ENCODE measurements around the gene OTOG.

OTOG gene

GRCh38 chr11:17527628-17527995 lies 19.4 kb upstream of the OTOG start:
- Histone ChIP-seq H4K20me1 (ENCODE audit: control insufficient read depth, insufficient read depth, low read depth, low read length) (no peaks in the 10 kb centered on the region), H3K9me2 (replicated peaks; ENCODE audit: control insufficient read depth, low read length) (no peaks in the 10 kb centered on the region), H3K36me3 (ENCODE audit: control insufficient read depth, low read length) (no peaks in the 10 kb centered on the region), H3K4me3 (ENCODE audit: low read length) (no peak overlapping the region), H3K4me2 (ENCODE audit: low read length) (no peak overlapping the region), H3F3A (ENCODE audit: control insufficient read depth, insufficient read depth) (no peaks in the 10 kb centered on the region), H3K27me3 (ENCODE audit: control insufficient read depth, low read length) (no peaks in the 10 kb centered on the region), H3K27ac (ENCODE audit: low read depth, low read length) (no peak overlapping the region), H3K4me1 (ENCODE audit: control insufficient read depth, low read length) (no peaks in the 10 kb centered on the region), H3K79me2 (ENCODE audit: control insufficient read depth, low read length) (no peaks in the 10 kb centered on the region), H3K9me3 (ENCODE audit: control insufficient read depth, insufficient read depth, low read length) (no peaks in the 10 kb centered on the region)
- TF ChIP-seq, protein P1, sequence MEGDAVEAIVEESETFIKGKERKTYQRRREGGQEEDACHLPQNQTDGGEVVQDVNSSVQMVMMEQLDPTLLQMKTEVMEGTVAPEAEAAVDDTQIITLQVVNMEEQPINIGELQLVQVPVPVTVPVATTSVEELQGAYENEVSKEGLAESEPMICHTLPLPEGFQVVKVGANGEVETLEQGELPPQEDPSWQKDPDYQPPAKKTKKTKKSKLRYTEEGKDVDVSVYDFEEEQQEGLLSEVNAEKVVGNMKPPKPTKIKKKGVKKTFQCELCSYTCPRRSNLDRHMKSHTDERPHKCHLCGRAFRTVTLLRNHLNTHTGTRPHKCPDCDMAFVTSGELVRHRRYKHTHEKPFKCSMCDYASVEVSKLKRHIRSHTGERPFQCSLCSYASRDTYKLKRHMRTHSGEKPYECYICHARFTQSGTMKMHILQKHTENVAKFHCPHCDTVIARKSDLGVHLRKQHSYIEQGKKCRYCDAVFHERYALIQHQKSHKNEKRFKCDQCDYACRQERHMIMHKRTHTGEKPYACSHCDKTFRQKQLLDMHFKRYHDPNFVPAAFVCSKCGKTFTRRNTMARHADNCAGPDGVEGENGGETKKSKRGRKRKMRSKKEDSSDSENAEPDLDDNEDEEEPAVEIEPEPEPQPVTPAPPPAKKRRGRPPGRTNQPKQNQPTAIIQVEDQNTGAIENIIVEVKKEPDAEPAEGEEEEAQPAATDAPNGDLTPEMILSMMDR (IDR thresholded peaks at IDR 0.05; ENCODE audit: low read depth, low read length, poor library complexity, severe bottlenecking) = no peak
- no peak for TF ChIP-seq EZH2phosphoT487 (IDR thresholded peaks at IDR 0.05; ENCODE audit: borderline replicate concordance, low read length)

GRCh38 chr11:17528181-17528691 lies 18.8 kb upstream of the OTOG start:
- Histone ChIP-seq H3K4me3 (ENCODE audit: low read length) (no peak overlapping the region), H3K36me3 (ENCODE audit: control insufficient read depth, low read length) (no peaks in the 10 kb centered on the region), H3K4me2 (ENCODE audit: low read length) (no peak overlapping the region), H3K9me2 (replicated peaks; ENCODE audit: control insufficient read depth, low read length) (no peaks in the 10 kb centered on the region), H3K79me2 (ENCODE audit: control insufficient read depth, low read length) (no peaks in the 10 kb centered on the region), H3K4me1 (ENCODE audit: control insufficient read depth, low read length) (no peaks in the 10 kb centered on the region), H3F3A (ENCODE audit: control insufficient read depth, insufficient read depth) (no peaks in the 10 kb centered on the region), H3K27me3 (ENCODE audit: control insufficient read depth, low read length) (no peaks in the 10 kb centered on the region), H3K27ac (ENCODE audit: low read depth, low read length) (no peak overlapping the region), H3K9me3 (ENCODE audit: control insufficient read depth, insufficient read depth, low read length) (no peaks in the 10 kb centered on the region), H4K20me1 (ENCODE audit: control insufficient read depth, insufficient read depth, low read depth, low read length) (no peaks in the 10 kb centered on the region)
- TF ChIP-seq, protein P1 (IDR thresholded peaks at IDR 0.05; ENCODE audit: low read depth, low read length, poor library complexity, severe bottlenecking) = peak; percentile 90
- TF ChIP-seq EZH2phosphoT487 (IDR thresholded peaks at IDR 0.05; ENCODE audit: borderline replicate concordance, low read length) = no peak

DNA sequence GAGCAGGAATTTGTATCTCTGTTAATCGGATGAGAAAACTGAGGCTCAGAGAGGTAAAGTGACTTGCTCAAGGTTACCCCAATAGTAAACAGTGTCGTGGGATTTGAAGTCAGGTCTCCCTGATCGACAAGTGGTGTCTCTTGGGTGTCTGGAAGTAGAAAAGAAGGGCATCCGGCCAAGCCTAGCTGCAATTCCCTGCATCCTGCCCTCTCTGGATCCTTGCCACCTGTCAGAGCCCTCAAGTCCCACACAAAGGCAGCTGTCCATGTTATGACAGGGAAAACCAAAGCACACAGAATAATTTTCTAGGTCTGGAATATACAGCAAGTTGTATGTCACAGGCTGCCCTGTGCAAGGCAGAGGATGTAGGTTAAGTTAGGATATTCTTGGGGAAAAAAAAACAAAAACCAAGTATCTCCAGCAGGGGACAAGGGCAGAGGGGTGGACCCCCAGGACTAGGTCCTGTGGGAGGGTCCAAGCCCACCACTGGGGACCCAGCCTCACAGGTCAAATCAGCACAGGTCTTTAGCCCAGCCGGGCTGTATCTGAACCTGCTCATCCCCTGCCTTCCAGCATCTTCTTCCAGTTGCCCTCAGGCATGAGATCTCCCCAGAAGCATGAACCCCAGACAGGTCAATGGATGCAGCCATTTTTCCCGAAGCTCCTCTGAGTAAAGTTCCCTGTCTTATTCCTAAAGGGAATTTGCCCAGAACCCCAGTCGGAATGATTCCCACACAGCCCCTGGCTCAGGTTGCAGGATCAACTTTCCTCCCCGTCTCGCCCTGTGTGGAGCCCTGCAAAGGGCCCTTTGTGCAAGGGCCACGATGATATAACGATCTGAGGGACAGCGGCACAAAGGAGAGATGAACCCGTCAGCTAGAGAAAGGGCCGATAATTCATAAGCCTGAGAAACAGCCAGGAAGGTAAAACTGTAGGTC lies 17.9 kb upstream of the OTOG start:
- no peaks in the 10 kb centered on the region for H3K9me3 ChIP-seq (ENCODE audit: control insufficient read depth, insufficient read depth, low read length)
- H3K4me1 ChIP-seq (ENCODE audit: control insufficient read depth, low read length) = no peaks in the 10 kb centered on the region
- H3K27ac ChIP-seq (ENCODE audit: low read depth, low read length) = no peak overlapping the region
- no peak overlapping the region for H3K4me3 ChIP-seq (ENCODE audit: low read length)
- no peaks in the 10 kb centered on the region for H3K36me3 ChIP-seq (ENCODE audit: control insufficient read depth, low read length)
- no peaks in the 10 kb centered on the region for H4K20me1 ChIP-seq (ENCODE audit: control insufficient read depth, insufficient read depth, low read depth, low read length)
- H3K4me2 ChIP-seq (ENCODE audit: low read length) = no peak overlapping the region
- H3K27me3 ChIP-seq (ENCODE audit: control insufficient read depth, low read length) = no peaks in the 10 kb centered on the region
- no peak for TF ChIP-seq EZH2phosphoT487 (IDR thresholded peaks at IDR 0.05; ENCODE audit: borderline replicate concordance, low read length)
- TF ChIP-seq, protein P1 (IDR thresholded peaks at IDR 0.05; ENCODE audit: low read depth, low read length, poor library complexity, severe bottlenecking) = no peak
- no peaks in the 10 kb centered on the region for H3K9me2 ChIP-seq (replicated peaks; ENCODE audit: control insufficient read depth, low read length)
- no peaks in the 10 kb centered on the region for H3F3A ChIP-seq (ENCODE audit: control insufficient read depth, insufficient read depth)
- H3K79me2 ChIP-seq (ENCODE audit: control insufficient read depth, low read length) = no peaks in the 10 kb centered on the region

Data from DOHH2 (cell line).